HUES48 (cell line): ENCODE measurements around the gene USP46.

ENCODE experiments used
- H3K27ac ChIP-seq: one replicate; pipeline ENCODE4 v1.7.0; 2013; ENCODE audit warnings: low read depth, low read length, inconsistent platforms
- H3K27me3 ChIP-seq: 2 replicates; pipeline ENCODE4 v1.6.1; 2013; ENCODE audit warnings: mild to moderate bottlenecking, low read length; ENCODE audit not compliant: control insufficient read depth, insufficient read depth
- H3K36me3 ChIP-seq: 2 replicates; pipeline ENCODE4 v1.6.1; 2013; ENCODE audit warnings: low read length; ENCODE audit not compliant: control insufficient read depth, insufficient read depth
- H3K4me1 ChIP-seq: 2 replicates; pipeline ENCODE4 v1.6.1; 2013; ENCODE audit warnings: mild to moderate bottlenecking, low read length; ENCODE audit not compliant: control insufficient read depth, insufficient read depth
- H3K4me3 ChIP-seq: 2 replicates; pipeline ENCODE4 v1.5.1; 2013; ENCODE audit warnings: mild to moderate bottlenecking, low read depth, low read length
- H3K9ac ChIP-seq: 2 replicates; pipeline ENCODE4 v1.6.1; 2013; ENCODE audit warnings: mild to moderate bottlenecking, low read depth, low read length, moderate library complexity
- H3K9me3 ChIP-seq: 2 replicates; pipeline ENCODE4 v1.6.1; 2013; ENCODE audit warnings: low read length; ENCODE audit not compliant: control insufficient read depth, insufficient read depth

The USP46 gene

DNA sequence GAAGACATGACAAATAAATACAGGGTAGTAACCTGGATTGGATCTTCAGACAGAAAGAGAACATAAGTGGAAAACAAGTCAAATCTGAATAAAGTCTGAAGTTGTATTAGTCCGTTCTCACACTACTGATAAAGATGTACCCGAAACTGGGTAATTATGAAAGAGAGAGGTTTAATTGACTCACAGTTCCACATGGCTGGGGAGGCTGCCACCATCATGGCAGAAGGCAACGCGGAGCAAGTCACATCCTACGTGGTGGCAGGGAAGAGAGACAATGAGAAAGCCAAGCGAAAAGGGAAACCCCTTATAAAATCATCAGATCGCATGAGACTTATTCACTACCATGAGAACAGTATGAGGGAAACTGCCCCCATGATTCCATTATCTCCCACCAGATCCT is 82.8 kb downstream of the USP46 start:
- no peaks in the 10 kb centered on the region for H3K27me3 ChIP-seq
- no peaks in the 10 kb centered on the region for H3K9me3 ChIP-seq
- no peak overlapping the region for H3K4me3 ChIP-seq
- no peaks in the 10 kb centered on the region for H3K36me3 ChIP-seq
- H3K27ac ChIP-seq: no peak overlapping the region
- peaks cover 9% of the 10 kb centered on the region; the same call in 1 of the 2 replicates for H3K4me1 ChIP-seq
- H3K9ac ChIP-seq: no peak overlapping the region

GRCh38 chr4:52575406-52575805 is 83.7 kb downstream of the USP46 start:
- Histone ChIP-seq H3K27me3 (no peaks in the 10 kb centered on the region), H3K4me3 (no peak overlapping the region), H3K9me3 (no peaks in the 10 kb centered on the region), H3K36me3 (no peaks in the 10 kb centered on the region), H3K27ac (no peak overlapping the region), H3K4me1 (peaks cover 9% of the 10 kb centered on the region; the same call in 1 of the 2 replicates), H3K9ac (no peak overlapping the region)

GRCh38 chr4:52574036-52574435 is 85.1 kb downstream of the USP46 start:
- Histone ChIP-seq H3K9ac (no peak overlapping the region), H3K4me1 (peaks cover 12% of the 10 kb centered on the region), H3K36me3 (no peaks in the 10 kb centered on the region), H3K27me3 (no peaks in the 10 kb centered on the region), H3K4me3 (no peak overlapping the region), H3K27ac (no peak overlapping the region), H3K9me3 (no peaks in the 10 kb centered on the region)

DNA sequence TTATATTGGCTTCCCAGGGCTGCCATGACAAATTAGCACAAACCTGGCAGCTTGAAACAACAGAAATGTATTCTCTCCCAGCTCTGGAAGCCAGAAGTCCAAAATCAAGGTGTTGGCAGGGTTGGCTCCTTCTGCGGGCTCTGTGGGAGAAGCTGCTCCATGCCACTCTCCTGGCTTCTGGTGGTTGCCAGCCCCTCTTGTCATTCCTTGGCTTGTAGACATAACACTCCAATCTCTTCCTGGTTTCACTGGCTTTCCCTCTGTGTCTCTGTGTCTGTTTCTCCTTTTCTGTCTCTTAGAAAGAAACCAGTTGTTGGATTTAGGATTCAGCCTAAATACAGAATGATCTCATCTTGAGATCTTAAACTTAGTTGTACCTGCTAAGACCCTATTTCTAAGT is 85.5 kb downstream of the USP46 start:
- no peak overlapping the region for H3K9ac ChIP-seq

DNA sequence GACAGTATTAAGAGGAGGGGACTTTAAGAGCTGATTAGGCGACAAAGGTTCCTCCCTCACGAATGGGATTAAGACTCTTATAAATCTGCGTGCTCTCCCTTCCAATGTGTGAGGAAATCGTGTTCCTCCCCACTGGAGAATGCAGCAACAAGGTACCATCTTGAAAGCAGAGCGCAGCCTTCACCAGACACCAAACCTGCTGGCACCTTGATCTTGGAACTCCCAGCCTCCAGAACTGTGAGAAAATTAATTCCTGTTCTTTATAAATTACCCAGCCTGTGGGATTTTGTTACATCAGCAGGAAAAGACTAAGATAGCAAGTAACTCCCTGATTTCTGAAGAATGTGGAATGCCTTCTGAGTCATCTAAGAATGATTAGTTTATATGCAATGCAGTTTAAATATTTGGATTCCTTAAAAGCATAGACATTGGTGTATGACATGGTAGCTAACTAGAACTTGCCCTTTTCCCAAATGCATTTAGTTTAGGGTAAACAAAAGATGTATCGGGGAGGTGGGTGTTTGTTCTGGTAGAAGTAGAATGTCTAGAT is 86.1 kb downstream of the USP46 start:
- Histone ChIP-seq H3K36me3 (no peaks in the 10 kb centered on the region), H3K27me3 (no peaks in the 10 kb centered on the region), H3K9me3 (no peaks in the 10 kb centered on the region), H3K4me1 (peaks cover 22% of the 10 kb centered on the region), H3K4me3 (no peak overlapping the region), H3K9ac (no peak overlapping the region), H3K27ac (no peak overlapping the region)

More for the DNA sequence above, 85.5 kb downstream of the USP46 start:
- H3K4me1 ChIP-seq: peaks cover 16% of the 10 kb centered on the region
- no peak overlapping the region for H3K27ac ChIP-seq
- H3K36me3 ChIP-seq: no peaks in the 10 kb centered on the region
- H3K9me3 ChIP-seq: no peaks in the 10 kb centered on the region
- no peaks in the 10 kb centered on the region for H3K27me3 ChIP-seq
- H3K4me3 ChIP-seq: no peak overlapping the region

- Histone ChIP-seq H3K27ac (peak overlapping the region; percentile 73), H3K4me3 (no peak overlapping the region), H3K27me3 (no peaks in the 10 kb centered on the region), H3K9me3 (no peaks in the 10 kb centered on the region), H3K36me3 (no peaks in the 10 kb centered on the region), H3K4me1 (peaks cover 20% of the 10 kb centered on the region), H3K9ac (no peak overlapping the region)
Measured at GRCh38 chr4:52568351-52568750, 90.8 kb downstream of the USP46 start.

DNA sequence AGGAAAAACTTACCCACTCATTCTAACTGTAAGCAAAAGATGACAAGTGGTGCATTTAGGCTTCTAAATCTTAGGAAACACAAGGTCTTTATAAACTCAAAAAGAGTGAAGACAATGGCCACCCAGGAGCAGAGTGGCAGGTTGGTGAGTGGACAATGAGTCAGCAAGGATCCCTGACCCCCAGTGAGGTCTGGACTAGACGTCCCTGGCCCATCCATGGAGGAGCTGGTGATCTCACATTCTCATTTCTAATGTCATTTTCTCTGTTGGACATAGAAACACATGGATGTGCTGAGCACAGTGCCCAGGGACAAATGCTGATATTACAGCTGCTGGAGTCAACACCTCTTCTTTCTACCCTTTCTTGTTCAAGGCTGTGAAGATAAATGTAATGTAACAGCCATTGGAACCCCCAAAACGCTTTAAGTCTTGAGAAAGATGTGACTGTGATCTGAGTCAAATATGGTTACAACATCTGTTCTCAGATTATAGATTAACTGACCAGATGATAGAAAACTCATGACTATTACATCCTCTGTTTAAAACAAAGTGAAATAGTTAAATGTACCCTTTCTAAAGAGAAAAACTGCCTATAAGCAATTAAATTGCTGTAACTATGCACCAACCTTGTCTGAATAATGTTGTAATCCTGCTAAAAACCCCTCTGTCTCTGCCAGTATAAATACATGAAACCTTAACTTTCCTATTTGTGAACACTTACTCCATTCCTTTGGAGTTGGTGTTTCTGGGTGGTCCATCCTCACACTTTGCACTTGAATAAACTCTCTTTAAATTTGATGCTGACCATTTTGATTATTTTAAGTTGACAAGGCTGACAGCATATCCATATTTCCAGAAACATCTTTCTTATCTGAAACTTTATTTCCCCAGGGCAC is 92.7 kb downstream of the USP46 start:
- Histone ChIP-seq H3K27me3 (no peaks in the 10 kb centered on the region), H3K27ac (no peak overlapping the region), H3K36me3 (no peaks in the 10 kb centered on the region), H3K4me1 (peaks cover 20% of the 10 kb centered on the region), H3K4me3 (no peak overlapping the region), H3K9me3 (no peaks in the 10 kb centered on the region), H3K9ac (no peak overlapping the region)

GRCh38 chr4:52560844-52561280 is 98.2 kb downstream of the USP46 start:
- Histone ChIP-seq H3K27ac (no peak overlapping the region), H3K36me3 (no peaks in the 10 kb centered on the region), H3K9ac (no peak overlapping the region), H3K9me3 (no peaks in the 10 kb centered on the region), H3K4me1 (no peaks in the 10 kb centered on the region), H3K4me3 (no peak overlapping the region), H3K27me3 (no peaks in the 10 kb centered on the region)

DNA sequence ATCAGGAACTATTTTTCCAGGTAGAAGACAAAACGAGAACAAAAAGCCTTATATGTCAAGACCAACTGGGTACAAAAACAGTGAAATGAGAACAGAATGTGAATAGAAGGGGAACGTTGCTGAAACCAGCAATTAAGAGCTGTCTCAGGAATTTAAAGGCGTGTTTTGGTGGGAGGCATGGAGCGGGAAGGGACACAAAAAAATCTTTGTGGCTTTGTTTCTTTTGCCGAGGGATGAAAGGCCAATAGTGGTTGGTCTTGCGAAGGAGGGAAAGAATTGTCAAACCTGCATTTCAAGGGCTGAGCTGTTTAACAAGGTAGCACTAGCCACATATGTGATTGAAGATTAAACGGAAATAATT is 103.8 kb downstream of the USP46 start:
- Histone ChIP-seq H3K27me3 (no peaks in the 10 kb centered on the region), H3K27ac (peak overlapping the region; percentile 16), H3K9ac (no peak overlapping the region)

DNA sequence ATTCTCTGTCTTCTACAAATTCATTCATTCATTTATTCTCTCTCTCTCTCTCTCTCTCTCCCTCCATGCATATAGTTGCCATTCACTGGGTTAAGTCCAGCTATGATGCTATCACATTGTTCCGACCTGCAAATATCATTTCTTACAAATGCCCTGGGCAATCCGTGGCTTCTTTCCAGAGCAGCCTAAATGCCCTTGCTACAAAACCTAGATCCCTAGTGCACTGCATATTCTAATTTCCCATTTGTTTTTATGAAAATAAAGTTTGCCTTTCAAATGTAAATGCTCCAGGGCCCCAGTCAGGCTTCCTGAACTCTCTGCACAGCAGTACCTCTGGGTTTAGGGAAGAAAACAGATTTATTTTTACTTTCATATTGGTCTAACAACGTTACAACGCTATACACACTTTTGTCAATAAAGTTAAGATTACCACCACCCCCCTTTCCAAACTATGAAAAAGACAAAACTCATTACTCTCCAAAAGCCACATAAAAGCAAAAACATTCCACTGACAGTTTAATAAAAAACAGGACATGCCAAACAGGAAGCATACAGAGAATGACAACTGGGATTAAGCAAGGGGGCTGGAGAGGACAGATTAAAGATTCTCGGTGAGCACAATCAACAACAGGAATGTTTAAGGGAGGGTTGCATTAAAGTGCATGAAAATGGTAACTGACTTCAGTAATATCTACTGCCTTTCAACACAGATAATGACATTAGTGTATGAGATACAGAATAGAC is 104.3 kb downstream of the USP46 start:
- Histone ChIP-seq H3K27me3 (no peaks in the 10 kb centered on the region), H3K9ac (no peak overlapping the region), H3K27ac (peak overlapping the region; percentile 61), H3K4me1 (peaks cover 23% of the 10 kb centered on the region), H3K4me3 (no peak overlapping the region), H3K9me3 (no peaks in the 10 kb centered on the region), H3K36me3 (no peaks in the 10 kb centered on the region)

More for the DNA sequence above, 103.8 kb downstream of the USP46 start:
- Histone ChIP-seq H3K36me3 (no peaks in the 10 kb centered on the region), H3K4me1 (peaks cover 18% of the 10 kb centered on the region), H3K9me3 (no peaks in the 10 kb centered on the region), H3K4me3 (no peak overlapping the region)

DNA sequence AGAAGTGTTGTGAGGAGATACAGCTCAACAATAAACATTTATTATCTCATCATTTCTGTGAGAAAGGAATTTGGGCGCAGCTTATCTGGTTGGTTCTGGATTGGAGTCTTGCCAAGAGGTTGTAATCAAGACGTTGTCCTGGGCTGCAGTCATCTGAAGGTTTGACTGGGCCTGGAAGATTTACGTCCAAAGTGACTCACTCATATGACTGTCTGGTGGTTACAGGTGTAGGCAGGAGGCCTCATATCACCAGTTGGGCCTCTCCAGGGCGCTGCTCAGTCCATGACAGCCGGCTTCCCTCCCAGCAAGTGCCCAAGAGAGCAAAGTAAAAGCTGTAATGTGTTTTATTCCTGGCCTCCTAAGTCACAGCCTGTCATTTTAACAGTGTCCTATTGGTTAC is 106.3 kb downstream of the USP46 start:
- Histone ChIP-seq H3K9ac (no peak overlapping the region), H3K4me1 (peaks cover 29% of the 10 kb centered on the region), H3K4me3 (no peak overlapping the region), H3K27ac (no peak overlapping the region), H3K27me3 (no peaks in the 10 kb centered on the region), H3K36me3 (no peaks in the 10 kb centered on the region), H3K9me3 (no peaks in the 10 kb centered on the region)
